ENCODE results near the gene NGF. TPM values are rescaled to one million over a fixed set of nuclear protein-coding genes. Genes with fewer than 3 reads are reported as not detected.

Gene NGF
- total RNA-seq, 1 donor from 2014 or later, result 2.7 TPM

DNA sequence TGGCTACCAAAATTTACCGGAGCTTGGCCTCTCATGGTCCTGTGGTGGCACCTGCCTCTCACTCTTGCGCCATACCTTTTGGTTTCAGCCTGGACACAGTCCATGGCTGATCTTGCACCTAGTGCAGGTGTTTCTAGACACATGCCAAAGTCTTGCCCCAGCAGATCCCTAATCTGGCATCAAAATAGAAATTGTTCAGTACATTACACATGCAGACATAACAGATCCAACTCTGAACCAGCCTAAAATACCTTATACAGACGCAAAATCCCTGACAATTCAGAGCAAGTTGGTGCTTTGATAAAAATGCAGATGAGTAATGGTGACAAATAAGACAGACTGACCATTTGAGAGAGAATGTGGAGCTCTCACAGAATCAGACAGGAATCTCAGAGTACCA lies 44.1 kb downstream of the NGF start:
- DNase-seq (ENCODE audit: extremely low spot score in 2 of 2), result no peak
- Histone ChIP-seq H3K36me3 (no peaks in the 10 kb centered on the region), H3K27ac (no peak overlapping the region), H3K4me1 (no peaks in the 10 kb centered on the region), H3K4me3 (no peak overlapping the region), H3K27me3 (no peaks in the 10 kb centered on the region), H3K9me3 (no peaks in the 10 kb centered on the region)
- no peak for TF ChIP-seq POLR2AphosphoS5 (IDR thresholded peaks at IDR 0.05; ENCODE audit: insufficient read depth in 1 of 2, low read depth in 1 of 2)
- TF ChIP-seq, protein P1, sequence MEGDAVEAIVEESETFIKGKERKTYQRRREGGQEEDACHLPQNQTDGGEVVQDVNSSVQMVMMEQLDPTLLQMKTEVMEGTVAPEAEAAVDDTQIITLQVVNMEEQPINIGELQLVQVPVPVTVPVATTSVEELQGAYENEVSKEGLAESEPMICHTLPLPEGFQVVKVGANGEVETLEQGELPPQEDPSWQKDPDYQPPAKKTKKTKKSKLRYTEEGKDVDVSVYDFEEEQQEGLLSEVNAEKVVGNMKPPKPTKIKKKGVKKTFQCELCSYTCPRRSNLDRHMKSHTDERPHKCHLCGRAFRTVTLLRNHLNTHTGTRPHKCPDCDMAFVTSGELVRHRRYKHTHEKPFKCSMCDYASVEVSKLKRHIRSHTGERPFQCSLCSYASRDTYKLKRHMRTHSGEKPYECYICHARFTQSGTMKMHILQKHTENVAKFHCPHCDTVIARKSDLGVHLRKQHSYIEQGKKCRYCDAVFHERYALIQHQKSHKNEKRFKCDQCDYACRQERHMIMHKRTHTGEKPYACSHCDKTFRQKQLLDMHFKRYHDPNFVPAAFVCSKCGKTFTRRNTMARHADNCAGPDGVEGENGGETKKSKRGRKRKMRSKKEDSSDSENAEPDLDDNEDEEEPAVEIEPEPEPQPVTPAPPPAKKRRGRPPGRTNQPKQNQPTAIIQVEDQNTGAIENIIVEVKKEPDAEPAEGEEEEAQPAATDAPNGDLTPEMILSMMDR (IDR thresholded peaks at IDR 0.05), result no peak
- no peak for TF ChIP-seq POLR2A (IDR thresholded peaks at IDR 0.05)
- intact Hi-C loops (cut with DNase I), result no loop called here

DNA sequence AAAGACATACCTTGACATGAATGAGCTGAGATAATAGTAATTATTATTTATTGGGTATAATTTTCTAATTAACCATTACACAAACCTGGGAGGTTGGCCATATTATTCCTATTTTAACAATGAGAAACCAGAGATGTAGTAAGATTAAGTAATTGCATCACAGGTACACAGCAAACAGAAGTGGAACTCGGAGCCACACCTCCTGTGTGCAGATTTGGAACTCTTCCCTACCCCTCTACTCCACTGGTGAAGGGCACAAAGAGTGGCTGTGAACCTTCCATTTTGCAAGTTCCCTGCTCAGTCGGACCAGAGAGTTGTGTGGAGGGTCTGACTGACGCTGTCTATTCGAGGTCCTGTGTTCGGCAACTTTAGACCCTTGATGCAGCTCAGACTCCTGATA lies 45.0 kb downstream of the NGF start:
- DNase-seq (ENCODE audit: extremely low spot score in 2 of 2), result no peak
- intact Hi-C loops (cut with DNase I), result no loop called here

DNA sequence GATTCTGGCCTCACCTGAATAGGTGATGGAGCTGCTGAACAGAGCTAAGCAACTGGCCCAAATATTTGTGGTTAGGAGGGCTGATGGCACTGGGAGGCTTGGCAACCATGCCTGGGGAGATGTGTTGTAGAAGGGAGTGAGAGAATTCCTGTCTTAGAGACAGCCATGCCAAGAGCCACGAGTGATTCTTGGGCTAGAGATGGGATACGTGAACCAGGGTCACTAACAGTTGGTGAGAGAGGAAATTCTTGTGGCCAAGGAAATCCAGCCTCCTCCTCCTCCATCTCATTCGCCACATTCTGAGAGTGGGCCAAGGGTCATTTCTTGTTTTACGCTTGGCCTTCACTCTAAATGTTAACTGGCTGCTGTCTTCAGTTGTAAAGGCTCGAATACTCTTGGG lies 46.3 kb downstream of the NGF start:
- DNase-seq (ENCODE audit: extremely low spot score in 2 of 2), result no peak

More for the DNA sequence above, 45.0 kb downstream of the NGF start:
- Histone ChIP-seq H3K4me1 (no peaks in the 10 kb centered on the region), H3K27ac (no peak overlapping the region), H3K9me3 (no peaks in the 10 kb centered on the region), H3K36me3 (no peaks in the 10 kb centered on the region), H3K27me3 (no peaks in the 10 kb centered on the region), H3K4me3 (no peak overlapping the region)
- TF ChIP-seq, protein P1 (IDR thresholded peaks at IDR 0.05), result no peak
- no peak for TF ChIP-seq POLR2A (IDR thresholded peaks at IDR 0.05)
- TF ChIP-seq POLR2AphosphoS5 (IDR thresholded peaks at IDR 0.05; ENCODE audit: insufficient read depth in 1 of 2, low read depth in 1 of 2), result no peak

DNA sequence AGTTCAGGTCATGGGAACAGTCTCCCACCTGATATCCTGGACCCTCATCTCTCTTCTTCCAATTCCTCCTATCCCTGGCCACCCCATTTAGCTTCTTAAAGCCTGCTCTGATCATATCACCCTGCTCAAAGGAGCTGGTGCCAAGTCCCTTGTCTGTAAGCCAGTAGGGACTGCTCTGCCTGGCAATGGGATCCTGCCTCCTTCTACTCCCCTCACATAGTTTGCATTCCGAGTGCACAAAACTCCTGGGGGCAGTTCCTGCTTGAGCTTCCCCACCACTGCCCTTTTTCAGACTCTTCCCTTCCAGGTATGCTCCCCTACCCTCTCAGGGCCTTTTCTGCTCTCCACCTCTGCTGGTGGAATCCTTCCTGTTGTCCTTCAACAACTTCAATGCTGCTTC lies 48.1 kb downstream of the NGF start:
- no peak overlapping the region for H3K4me3 ChIP-seq
- no peaks in the 10 kb centered on the region for H3K27me3 ChIP-seq
- H3K4me1 ChIP-seq, result peaks cover 14% of the 10 kb centered on the region
- no peak for TF ChIP-seq POLR2A (IDR thresholded peaks at IDR 0.05)
- no peak for TF ChIP-seq POLR2AphosphoS5 (IDR thresholded peaks at IDR 0.05; ENCODE audit: insufficient read depth in 1 of 2, low read depth in 1 of 2)
- TF ChIP-seq, protein P1 (IDR thresholded peaks at IDR 0.05), result no peak
- no peaks in the 10 kb centered on the region for H3K9me3 ChIP-seq
- intact Hi-C loops (cut with DNase I), result loop anchor here (10.0 kb wide), 1 partner anchor 105 kb away; no protein-coding TSS in a partner anchor
- H3K27ac ChIP-seq, result no peak overlapping the region
- no peak for DNase-seq (ENCODE audit: extremely low spot score in 2 of 2)
- H3K36me3 ChIP-seq, result no peaks in the 10 kb centered on the region

More for the DNA sequence above, 46.3 kb downstream of the NGF start:
- H3K4me1 ChIP-seq, result no peaks in the 10 kb centered on the region
- TF ChIP-seq POLR2A (IDR thresholded peaks at IDR 0.05), result no peak
- TF ChIP-seq, protein P1 (IDR thresholded peaks at IDR 0.05), result no peak
- no peak for TF ChIP-seq POLR2AphosphoS5 (IDR thresholded peaks at IDR 0.05; ENCODE audit: insufficient read depth in 1 of 2, low read depth in 1 of 2)
- no peaks in the 10 kb centered on the region for H3K27me3 ChIP-seq
- H3K27ac ChIP-seq, result no peak overlapping the region
- no peaks in the 10 kb centered on the region for H3K36me3 ChIP-seq
- no peak overlapping the region for H3K4me3 ChIP-seq
- intact Hi-C loops (cut with DNase I), result no loop called here
- H3K9me3 ChIP-seq, result no peaks in the 10 kb centered on the region

DNA sequence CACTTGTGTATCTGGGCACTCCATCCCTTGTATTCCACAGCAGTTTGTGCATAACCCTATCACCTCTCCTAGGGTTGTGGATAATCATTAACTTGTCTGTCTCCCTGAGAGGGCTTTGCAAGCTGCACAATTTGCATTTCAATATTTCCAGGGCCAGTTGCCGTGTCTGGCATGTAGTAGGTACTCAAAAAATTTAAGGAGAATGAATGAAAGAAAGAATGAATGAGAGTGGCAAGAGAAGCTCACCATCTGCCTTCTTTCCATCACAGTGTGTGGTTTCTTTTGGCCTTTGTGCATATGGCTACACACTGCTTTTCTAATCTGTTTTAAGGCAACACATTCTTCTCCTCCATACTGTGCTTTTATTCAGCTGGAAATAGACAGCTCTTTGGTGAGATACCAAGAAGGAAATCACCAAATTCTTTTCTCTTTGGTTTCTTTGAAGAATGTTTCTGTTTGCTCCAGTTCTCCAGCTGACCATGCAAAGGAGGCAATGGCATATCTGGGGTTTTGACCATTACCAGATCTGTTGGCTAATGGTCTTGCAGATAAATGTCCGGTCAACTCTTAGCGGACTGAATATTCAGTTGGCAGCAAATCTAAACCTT lies 49.4 kb downstream of the NGF start:
- Histone ChIP-seq H3K36me3 (no peaks in the 10 kb centered on the region), H3K9me3 (no peaks in the 10 kb centered on the region), H3K4me1 (peaks cover 26% of the 10 kb centered on the region), H3K27ac (no peak overlapping the region), H3K4me3 (no peak overlapping the region), H3K27me3 (no peaks in the 10 kb centered on the region)
- no peak for DNase-seq (ENCODE audit: extremely low spot score in 2 of 2)
- intact Hi-C loops (cut with DNase I), result loop anchor here (10.0 kb wide), 1 partner anchor 104 kb away; no protein-coding TSS in a partner anchor
- TF ChIP-seq, protein P1 (IDR thresholded peaks at IDR 0.05), result no peak
- TF ChIP-seq POLR2AphosphoS5 (IDR thresholded peaks at IDR 0.05; ENCODE audit: insufficient read depth in 1 of 2, low read depth in 1 of 2) (no peak), POLR2A (IDR thresholded peaks at IDR 0.05) (no peak)
